Uterus (tissue), 4 donors: ENCODE measurements around the gene WNT7A. TPM values are rescaled to one million over a fixed set of nuclear protein-coding genes. Genes with fewer than 3 reads are reported as not detected.

Experiments
- DNase-seq, 2 donors: peaks; one replicate each; pipeline ENCODE4 v3.0.0-alpha.2; 2019 to 2020
- H3K27ac ChIP-seq, 2 donors: fragments of 200-600 bp; sonication (generic); 1 replicate in 1 of 2; 2 replicates in 1 of 2; pipeline ENCODE4 v1.5.1; 2016 to 2018
- H3K27me3 ChIP-seq, 2 donors: fragments of 200-600 bp; sonication (generic); one replicate each; pipeline ENCODE4 v1.5.1; 2018 to 2019; ENCODE audit warnings: control low read depth in 1 of 2
- H3K36me3 ChIP-seq, 2 donors: fragments of 200-600 bp; sonication (generic); one replicate each; pipeline ENCODE4 v1.5.1; 2019; ENCODE audit warnings: control low read depth in 1 of 2
- H3K4me1 ChIP-seq, 2 donors: fragments of 200-600 bp; sonication (generic); one replicate each; pipeline ENCODE4 v1.5.1; 2018 to 2019; ENCODE audit warnings: control low read depth in 1 of 2
- H3K4me3 ChIP-seq, 2 donors: fragments of 200-600 bp; sonication (generic); 1 replicate in 1 of 2; 2 replicates in 1 of 2; pipeline ENCODE4 v1.5.1; 2018 to 2019; ENCODE audit warnings: mild to moderate bottlenecking in 1 of 2
- H3K9me3 ChIP-seq, 2 donors: fragments of 200-600 bp; sonication (generic); one replicate each; pipeline ENCODE4 v1.5.1; 2019; ENCODE audit warnings: control low read depth in 1 of 2
- POLR2A ChIP-seq, 2 donors: fragments of 450-650 bp; IDR thresholded peaks; one replicate each; pipeline ENCODE4 v1.6.1; 2016; ENCODE audit warnings: antibody characterized with exemption in 2 of 2, mild to moderate bottlenecking in 1 of 2, moderate library complexity in 1 of 2
- intact Hi-C: fragments of 100-400 bp; cut with DNase I; formaldehyde crosslinking; loops from one replicate; pipeline ENCODE4 v1.15.1; 2023; ENCODE audit warnings: low total_unique reads
- total RNA-seq, 4 donors: library from RNA; depleted of rRNA in 3 of 4; stranded (reverse); fragments of >200 nt in 3 of 4; gene quantifications; one replicate each; pipeline versions ENCODE4 v1.1.0 to v1.2.4, GENCODE V29; 2014 to 2023
- TF ChIP-seq, protein P1 (sequence below), 4 experiments: fragments of 200-600 bp in 2 of 4; fragments of 450-650 bp in 2 of 4; sonication (generic) in 2 of 4; IDR thresholded peaks; one replicate each; pipeline ENCODE4 v1.5.1; 2016 to 2019; ENCODE audit warnings: antibody characterized with exemption in 4 of 4, mild to moderate bottlenecking in 2 of 4, moderate library complexity in 1 of 4
- donor health status: DM: yes; HTN: yes; CAD: no.

The WNT7A gene
- total RNA-seq, 4 donors from 2014 or later: 0.21 to 19.8 (median 0.26) TPM; not detected in 1

DNA sequence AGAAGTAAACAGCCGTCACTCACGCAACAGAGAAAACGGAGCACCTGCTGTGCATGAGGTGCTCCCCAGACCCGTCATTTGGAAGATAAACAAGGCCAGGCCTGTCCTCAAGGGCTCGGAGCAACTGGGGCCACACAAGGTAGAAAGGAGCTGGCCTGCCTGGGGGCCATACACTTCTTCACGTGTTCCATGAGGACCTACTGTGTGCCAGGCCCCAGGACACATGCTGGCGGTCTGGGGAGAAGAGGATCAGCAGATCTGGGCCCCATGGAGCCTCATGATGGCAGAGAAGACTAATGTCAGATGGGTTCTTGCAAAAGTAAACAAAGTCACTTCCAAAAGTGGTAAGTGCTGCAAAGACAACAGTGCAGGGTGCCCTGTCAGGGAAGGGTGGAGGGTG, 14.3 kb downstream of the WNT7A start:
- intact Hi-C loops: no loop called here
- Histone ChIP-seq H3K9me3 (no peaks in the 10 kb centered on the region), H3K36me3 (no peaks in the 10 kb centered on the region), H3K4me1 (no peaks in the 10 kb centered on the region), H3K27ac (no peak overlapping the region), H3K27me3 (no peaks in the 10 kb centered on the region), H3K4me3 (no peak overlapping the region)
- no peak for TF ChIP-seq POLR2A (IDR thresholded peaks at IDR 0.05)
- TF ChIP-seq, protein P1, sequence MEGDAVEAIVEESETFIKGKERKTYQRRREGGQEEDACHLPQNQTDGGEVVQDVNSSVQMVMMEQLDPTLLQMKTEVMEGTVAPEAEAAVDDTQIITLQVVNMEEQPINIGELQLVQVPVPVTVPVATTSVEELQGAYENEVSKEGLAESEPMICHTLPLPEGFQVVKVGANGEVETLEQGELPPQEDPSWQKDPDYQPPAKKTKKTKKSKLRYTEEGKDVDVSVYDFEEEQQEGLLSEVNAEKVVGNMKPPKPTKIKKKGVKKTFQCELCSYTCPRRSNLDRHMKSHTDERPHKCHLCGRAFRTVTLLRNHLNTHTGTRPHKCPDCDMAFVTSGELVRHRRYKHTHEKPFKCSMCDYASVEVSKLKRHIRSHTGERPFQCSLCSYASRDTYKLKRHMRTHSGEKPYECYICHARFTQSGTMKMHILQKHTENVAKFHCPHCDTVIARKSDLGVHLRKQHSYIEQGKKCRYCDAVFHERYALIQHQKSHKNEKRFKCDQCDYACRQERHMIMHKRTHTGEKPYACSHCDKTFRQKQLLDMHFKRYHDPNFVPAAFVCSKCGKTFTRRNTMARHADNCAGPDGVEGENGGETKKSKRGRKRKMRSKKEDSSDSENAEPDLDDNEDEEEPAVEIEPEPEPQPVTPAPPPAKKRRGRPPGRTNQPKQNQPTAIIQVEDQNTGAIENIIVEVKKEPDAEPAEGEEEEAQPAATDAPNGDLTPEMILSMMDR (IDR thresholded peaks at IDR 0.05): no peak
- no peak for DNase-seq

DNA sequence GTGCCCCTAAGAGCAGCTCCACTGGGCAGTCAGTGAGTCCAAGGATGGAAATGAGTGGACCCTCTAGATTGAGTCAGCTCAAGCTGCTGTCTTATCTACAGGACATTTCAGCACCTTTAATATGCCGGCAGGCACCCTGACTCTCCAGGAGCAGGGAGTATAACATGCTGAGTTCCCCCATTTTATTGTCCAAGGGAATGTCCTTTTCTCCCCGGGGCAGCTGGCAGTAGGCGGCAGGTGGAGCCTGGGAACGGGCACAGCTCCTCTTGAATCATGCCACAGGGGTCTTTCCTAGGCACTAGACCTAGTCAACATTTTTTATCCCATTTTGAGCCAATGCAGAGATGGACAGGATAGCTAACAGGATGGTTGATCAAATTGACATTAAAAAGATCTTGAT, 14.8 kb downstream of the WNT7A start:
- no peak for DNase-seq
- no peaks in the 10 kb centered on the region for H3K27me3 ChIP-seq
- no peak overlapping the region for H3K4me3 ChIP-seq
- H3K4me1 ChIP-seq: no peaks in the 10 kb centered on the region
- H3K36me3 ChIP-seq: no peaks in the 10 kb centered on the region
- intact Hi-C loops: no loop called here
- H3K9me3 ChIP-seq: no peaks in the 10 kb centered on the region
- H3K27ac ChIP-seq: no peak overlapping the region
- TF ChIP-seq, protein P1 (IDR thresholded peaks at IDR 0.05): no peak
- TF ChIP-seq POLR2A (IDR thresholded peaks at IDR 0.05): no peak

DNA sequence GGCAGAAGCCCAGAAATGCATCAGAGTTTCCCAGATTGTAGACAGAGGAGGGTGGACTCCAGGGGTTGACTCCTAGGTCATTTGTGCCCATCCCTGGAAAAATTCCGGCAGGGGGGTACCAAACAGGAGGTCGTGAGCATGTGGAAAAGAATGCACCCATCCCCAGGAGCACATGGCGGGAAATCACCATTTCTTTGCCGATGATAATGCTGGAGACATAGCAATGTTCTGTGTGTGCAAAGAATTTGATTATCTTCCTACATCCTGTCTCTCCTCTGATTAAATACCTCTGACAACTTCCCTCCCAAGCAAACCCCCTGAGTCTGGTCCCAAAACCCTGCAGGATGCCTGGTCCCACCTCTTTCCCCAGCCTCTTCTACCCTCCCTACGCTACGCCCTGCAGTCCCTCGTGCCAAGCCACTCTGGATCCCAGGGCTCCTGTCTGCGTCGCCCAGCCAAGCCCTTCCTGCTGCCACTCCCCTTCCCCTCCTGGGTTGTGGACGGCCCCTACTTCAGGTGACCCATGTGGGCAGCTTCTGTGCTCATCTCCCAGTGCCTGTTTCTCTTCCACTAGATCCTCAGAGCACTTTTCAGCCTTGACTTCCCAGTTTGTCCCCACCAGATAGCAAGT, 15.8 kb downstream of the WNT7A start:
- Histone ChIP-seq H3K36me3 (no peaks in the 10 kb centered on the region), H3K4me1 (no peaks in the 10 kb centered on the region), H3K27ac (no peak overlapping the region), H3K27me3 (no peaks in the 10 kb centered on the region), H3K4me3 (no peak overlapping the region), H3K9me3 (no peaks in the 10 kb centered on the region)
- intact Hi-C loops: no loop called here
- no peak for DNase-seq
- TF ChIP-seq POLR2A (IDR thresholded peaks at IDR 0.05): no peak
- TF ChIP-seq, protein P1 (IDR thresholded peaks at IDR 0.05): no peak

DNA sequence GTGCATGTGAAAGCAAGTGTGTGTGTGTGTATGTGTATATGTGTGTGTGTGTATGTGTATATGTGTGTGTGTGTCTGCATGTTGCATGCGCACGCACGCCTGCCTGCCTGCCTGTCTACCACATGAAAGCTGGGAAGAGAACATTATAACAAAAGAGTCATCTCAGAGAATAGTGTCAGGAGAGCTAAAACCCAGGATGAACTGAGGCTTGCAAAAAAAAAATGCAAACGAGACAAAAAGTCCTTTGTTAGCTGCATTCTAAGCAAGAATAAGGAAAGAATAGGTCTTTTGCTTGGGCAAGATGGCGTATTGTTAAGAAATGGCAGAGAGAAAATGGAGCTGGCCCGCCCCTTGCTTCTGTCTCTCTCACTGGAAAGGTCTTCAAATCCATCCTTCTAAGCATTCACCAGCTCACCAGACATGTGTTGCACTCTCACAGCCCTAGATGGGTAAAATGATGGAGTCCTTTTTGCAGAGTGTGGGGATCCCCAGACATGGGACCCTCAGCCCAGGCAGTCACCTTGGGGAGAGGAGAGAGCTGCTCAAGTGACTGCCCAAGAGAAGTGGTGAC, 16.4 kb downstream of the WNT7A start:
- no peaks in the 10 kb centered on the region for H3K4me1 ChIP-seq
- intact Hi-C loops: no loop called here

DNA sequence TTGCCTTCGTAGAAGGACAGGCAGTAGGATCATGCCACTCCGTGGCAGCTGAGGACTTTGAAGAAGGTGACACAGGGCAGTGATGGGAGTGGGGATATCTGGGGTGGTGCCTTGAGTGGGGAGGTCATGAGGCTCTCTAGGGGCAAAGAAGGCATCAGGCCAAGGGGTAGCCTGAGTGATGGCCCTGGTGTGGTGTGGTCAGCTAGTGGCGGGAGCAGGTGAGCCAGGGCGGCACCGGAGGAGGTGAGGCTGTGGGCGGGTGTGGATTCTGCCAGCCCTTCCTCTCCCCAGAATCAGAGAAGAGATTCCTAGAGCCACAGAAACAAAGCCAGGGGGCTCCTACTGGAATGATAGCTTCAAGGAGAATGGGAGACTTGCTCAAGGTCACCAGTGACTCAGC, 18.4 kb downstream of the WNT7A start:
- Histone ChIP-seq H3K9me3 (no peaks in the 10 kb centered on the region), H3K4me3 (no peak overlapping the region), H3K36me3 (no peaks in the 10 kb centered on the region), H3K27me3 (no peaks in the 10 kb centered on the region), H3K4me1 (no peaks in the 10 kb centered on the region), H3K27ac (no peak overlapping the region)
- intact Hi-C loops: no loop called here
- no peak for TF ChIP-seq POLR2A (IDR thresholded peaks at IDR 0.05)
- TF ChIP-seq, protein P1 (IDR thresholded peaks at IDR 0.05): no peak
- DNase-seq: no peak

More for the DNA sequence above, 16.4 kb downstream of the WNT7A start:
- DNase-seq: no peak
- Histone ChIP-seq H3K36me3 (no peaks in the 10 kb centered on the region), H3K4me3 (no peak overlapping the region), H3K27ac (no peak overlapping the region), H3K27me3 (no peaks in the 10 kb centered on the region), H3K9me3 (no peaks in the 10 kb centered on the region)
- no peak for TF ChIP-seq POLR2A (IDR thresholded peaks at IDR 0.05)
- TF ChIP-seq, protein P1 (IDR thresholded peaks at IDR 0.05): no peak
